GM18861 (cell line): Measurements from ENCODE around the gene RNF31.

Source experiments
- ATAC-seq: cut with Tn5 transposase; IDR thresholded peaks from one replicate; pipeline ENCODE4 v1.9.1; 2021; ENCODE audit not compliant: unreplicated experiment

The RNF31 gene

GRCh38 chr14:24181371-24182077 lies 34.2 kb downstream of the RNF31 start:
- no peak for ATAC-seq

- no peak for ATAC-seq
These were observed 35.0 kb downstream of the RNF31 start for GRCh38 chr14:24182110-24182882.

- no peak for ATAC-seq
These were observed 35.8 kb downstream of the RNF31 start for GRCh38 chr14:24183014-24183481.

- no peak for ATAC-seq
These were observed 37.0 kb downstream of the RNF31 start for GRCh38 chr14:24184104-24184970.

- no peak for ATAC-seq
These were observed 37.7 kb downstream of the RNF31 start for GRCh38 chr14:24185026-24185425.

GRCh38 chr14:24185741-24186140 lies 38.4 kb downstream of the RNF31 start:
- no peak for ATAC-seq

GRCh38 chr14:24186831-24187538 lies 39.7 kb downstream of the RNF31 start:
- ATAC-seq: no peak

- no peak for ATAC-seq
These were observed 40.2 kb downstream of the RNF31 start for GRCh38 chr14:24187539-24187915.

GRCh38 chr14:24188251-24189058 lies 41.2 kb downstream of the RNF31 start, which contains the start of gene IPO4:
TSS of gene IPO4 (minus strand) at chr14:24188816. CDS start at chr14:24188787, 29 bp downstream.
- peak; percentile 82 for ATAC-seq

- ATAC-seq: no peak
These were observed 41.7 kb downstream of the RNF31 start for GRCh38 chr14:24189059-24189375.

- ATAC-seq: no peak
These were observed 42.2 kb downstream of the RNF31 start for GRCh38 chr14:24189460-24189859.

GRCh38 chr14:24190416-24190815 lies 43.1 kb downstream of the RNF31 start:
- ATAC-seq: no peak

GRCh38 chr14:24192933-24193332 lies 45.6 kb downstream of the RNF31 start:
- ATAC-seq: no peak

- no peak for ATAC-seq
These were observed 47.0 kb downstream of the RNF31 start for GRCh38 chr14:24194186-24194872.

GRCh38 chr14:24194873-24195185 lies 47.5 kb downstream of the RNF31 start:
- ATAC-seq: no peak

GRCh38 chr14:24195186-24196070 lies 48.1 kb downstream of the RNF31 start, which contains the start of gene TM9SF1:
TSS of gene TM9SF1 (minus strand) at chr14:24195441. CDS start at chr14:24195019, 422 bp downstream.
- peak; percentile 78 for ATAC-seq

- peak; percentile 7 for ATAC-seq
These were observed 49.1 kb downstream of the RNF31 start for GRCh38 chr14:24196071-24197055.
